HG02852 (cell line): ENCODE results near the gene RALGAPB.
"Not testable (repeated sequence)": the region's sequence is repeated elsewhere in the genome, so short reads cannot be mapped to it uniquely, and the experiment has no call there.

ENCODE experiments used
- ATAC-seq: cut with Tn5 transposase; IDR thresholded peaks from one replicate; pipeline ENCODE4 v1.9.1; 2021; ENCODE audit warnings: mild to moderate bottlenecking, moderate library complexity; ENCODE audit not compliant: unreplicated experiment

RALGAPB gene

GRCh38 chr20:38581013-38581412, 108.4 kb downstream of the RALGAPB start, which contains the start of gene ADIG:
Gene ADIG, plus strand, starts transcription at chr20:38581197. Its CDS starts 54 bp downstream, at chr20:38581251.
- ATAC-seq: no peak

GRCh38 chr20:38581830-38582358, 109.3 kb downstream of the RALGAPB start:
- no peak for ATAC-seq

- no peak for ATAC-seq
Observed at GRCh38 chr20:38583306-38583705, 110.7 kb downstream of the RALGAPB start.

GRCh38 chr20:38584099-38584763, 111.6 kb downstream of the RALGAPB start:
- no peak for ATAC-seq

- ATAC-seq: no peak
Observed at GRCh38 chr20:38585404-38586180, 112.9 kb downstream of the RALGAPB start.

- ATAC-seq: no peak
Observed at GRCh38 chr20:38586181-38586525, 113.5 kb downstream of the RALGAPB start.

- no peak for ATAC-seq
Observed at GRCh38 chr20:38588303-38588702, 115.7 kb downstream of the RALGAPB start.

- no peak for ATAC-seq
Observed at GRCh38 chr20:38589351-38589750, 116.7 kb downstream of the RALGAPB start.

GRCh38 chr20:38589967-38590675, 117.5 kb downstream of the RALGAPB start:
- no peak for ATAC-seq

GRCh38 chr20:38590676-38591473, 118.2 kb downstream of the RALGAPB start:
- no peak for ATAC-seq

- no peak for ATAC-seq
Observed at GRCh38 chr20:38591474-38592410, 119.1 kb downstream of the RALGAPB start.

- ATAC-seq: not testable (repeated sequence)
Observed at GRCh38 chr20:38592411-38592790, 119.8 kb downstream of the RALGAPB start.

- not testable (repeated sequence) for ATAC-seq
Observed at GRCh38 chr20:38594281-38594680, 121.6 kb downstream of the RALGAPB start.

GRCh38 chr20:38595886-38596285, 123.2 kb downstream of the RALGAPB start:
- not testable (repeated sequence) for ATAC-seq

GRCh38 chr20:38599410-38599882, 126.8 kb downstream of the RALGAPB start:
- ATAC-seq: no peak

- no peak for ATAC-seq
Observed at GRCh38 chr20:38600057-38600456, 127.4 kb downstream of the RALGAPB start.

GRCh38 chr20:38601216-38602184, 128.9 kb downstream of the RALGAPB start, which contains the start of gene ARHGAP40:
Gene ARHGAP40, plus strand, starts transcription at chr20:38601809.
- ATAC-seq: peak; percentile 56

- no peak for ATAC-seq
Observed at GRCh38 chr20:38602185-38602581, 129.5 kb downstream of the RALGAPB start.
